SU-DHL-6 (cell line): Measurements from ENCODE around the gene GRB14.

Experiments used
- CTCF ChIP-seq: fragments of 200-600 bp; sonication (generic); IDR thresholded peaks from one replicate; pipeline ENCODE4 v1.5.1; 2017; ENCODE audit warnings: antibody characterized with exemption, mild to moderate bottlenecking, low read length, moderate library complexity; ENCODE audit not compliant: insufficient read depth, poor library complexity, severe bottlenecking
- EZH2phosphoT487 ChIP-seq: fragments of 200-600 bp; sonication (generic), shearing (Covaris generic); conservative IDR thresholded peaks from 2 replicates; pipeline ENCODE4 v1.6.1; 2018; ENCODE audit warnings: mild to moderate bottlenecking, antibody characterized with exemption, low read length, moderate library complexity, mixed read lengths

GRCh38 chr2:164561416-164561815, 59.9 kb downstream of the GRB14 start:
- TF ChIP-seq CTCF (no peak), EZH2phosphoT487 (no peak)
